Measurements from ENCODE around the gene ZFHX3. TPM values are rescaled to one million over a fixed set of nuclear protein-coding genes. Genes with fewer than 3 reads are reported as not detected.

The ZFHX3 gene
- total and polyA plus RNA-seq, 2 donors from 2014 or later = 2.3 to 29.3 TPM

- no peaks in the 10 kb centered on the region for H3K27me3 ChIP-seq (ENCODE audit: control insufficient read depth, insufficient read depth, low read length)
- no peak overlapping the region for H3K27ac ChIP-seq (ENCODE audit: low read depth in 2 of 2, low read length in 2 of 2)
- intact Hi-C loops (cut with DNase I) = no loop called here
- no peaks in the 10 kb centered on the region for H3K9me3 ChIP-seq (ENCODE audit: control insufficient read depth in 2 of 3, insufficient read depth in 1 of 3, low read length in 3 of 3)
- TF ChIP-seq, protein P1, sequence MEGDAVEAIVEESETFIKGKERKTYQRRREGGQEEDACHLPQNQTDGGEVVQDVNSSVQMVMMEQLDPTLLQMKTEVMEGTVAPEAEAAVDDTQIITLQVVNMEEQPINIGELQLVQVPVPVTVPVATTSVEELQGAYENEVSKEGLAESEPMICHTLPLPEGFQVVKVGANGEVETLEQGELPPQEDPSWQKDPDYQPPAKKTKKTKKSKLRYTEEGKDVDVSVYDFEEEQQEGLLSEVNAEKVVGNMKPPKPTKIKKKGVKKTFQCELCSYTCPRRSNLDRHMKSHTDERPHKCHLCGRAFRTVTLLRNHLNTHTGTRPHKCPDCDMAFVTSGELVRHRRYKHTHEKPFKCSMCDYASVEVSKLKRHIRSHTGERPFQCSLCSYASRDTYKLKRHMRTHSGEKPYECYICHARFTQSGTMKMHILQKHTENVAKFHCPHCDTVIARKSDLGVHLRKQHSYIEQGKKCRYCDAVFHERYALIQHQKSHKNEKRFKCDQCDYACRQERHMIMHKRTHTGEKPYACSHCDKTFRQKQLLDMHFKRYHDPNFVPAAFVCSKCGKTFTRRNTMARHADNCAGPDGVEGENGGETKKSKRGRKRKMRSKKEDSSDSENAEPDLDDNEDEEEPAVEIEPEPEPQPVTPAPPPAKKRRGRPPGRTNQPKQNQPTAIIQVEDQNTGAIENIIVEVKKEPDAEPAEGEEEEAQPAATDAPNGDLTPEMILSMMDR (IDR thresholded peaks at IDR 0.05; ENCODE audit: borderline replicate concordance, extremely low read depth, insufficient read depth) = no peak
- peaks cover 0 to 6% (median 3%) of the 10 kb centered on the region in 3 donors for H3K4me1 ChIP-seq (ENCODE audit: control insufficient read depth in 2 of 3, insufficient read depth in 2 of 3, low read depth in 1 of 3, low read length in 3 of 3)
- DNase-seq = no peak
- no peak overlapping the region for H3K4me3 ChIP-seq (ENCODE audit: low read length in 3 of 3)
- H3K36me3 ChIP-seq (ENCODE audit: control insufficient read depth in 2 of 3, insufficient read depth in 3 of 3, low read length in 3 of 3) = no peaks in the 10 kb centered on the region
- no peak for FAIRE-seq
- H3K9ac ChIP-seq (ENCODE audit: low read length in 3 of 3) = no peak overlapping the region
These were observed 226.6 kb downstream of the ZFHX3 start for GRCh38 chr16:72821185-72821950.

- FAIRE-seq = no peak
- TF ChIP-seq, protein P1 (IDR thresholded peaks at IDR 0.05; ENCODE audit: borderline replicate concordance, extremely low read depth, insufficient read depth) = no peak
- no peaks in the 10 kb centered on the region for H3K9me3 ChIP-seq (ENCODE audit: control insufficient read depth in 2 of 3, insufficient read depth in 1 of 3, low read length in 3 of 3)
These were observed 228.6 kb downstream of the ZFHX3 start for GRCh38 chr16:72819345-72819744.

GRCh38 chr16:72818236-72818845 is 229.6 kb downstream of the ZFHX3 start:
- no peak for FAIRE-seq
- intact Hi-C loops (cut with DNase I) = no loop called here

More at GRCh38 chr16:72819345-72819744, 228.6 kb downstream of the ZFHX3 start:
- H3K27me3 ChIP-seq (ENCODE audit: control insufficient read depth, insufficient read depth, low read length) = no peaks in the 10 kb centered on the region
- DNase-seq = no peak
- no peaks in the 10 kb centered on the region for H3K36me3 ChIP-seq (ENCODE audit: control insufficient read depth in 2 of 3, insufficient read depth in 3 of 3, low read length in 3 of 3)
- intact Hi-C loops (cut with DNase I) = no loop called here
- H3K27ac ChIP-seq (ENCODE audit: low read depth in 2 of 2, low read length in 2 of 2) = no peak overlapping the region
- no peak overlapping the region for H3K9ac ChIP-seq (ENCODE audit: low read length in 3 of 3)
- H3K4me1 ChIP-seq (ENCODE audit: control insufficient read depth in 2 of 3, insufficient read depth in 2 of 3, low read depth in 1 of 3, low read length in 3 of 3) = peaks cover 0 to 6% (median 3%) of the 10 kb centered on the region in 3 donors
- H3K4me3 ChIP-seq (ENCODE audit: low read length in 3 of 3) = no peak overlapping the region

More at GRCh38 chr16:72818236-72818845, 229.6 kb downstream of the ZFHX3 start:
- Histone ChIP-seq H3K4me3 (ENCODE audit: low read length in 3 of 3) (no peak overlapping the region), H3K27me3 (ENCODE audit: control insufficient read depth, insufficient read depth, low read length) (no peaks in the 10 kb centered on the region), H3K9me3 (ENCODE audit: control insufficient read depth in 2 of 3, insufficient read depth in 1 of 3, low read length in 3 of 3) (no peaks in the 10 kb centered on the region), H3K9ac (ENCODE audit: low read length in 3 of 3) (no peak overlapping the region), H3K36me3 (ENCODE audit: control insufficient read depth in 2 of 3, insufficient read depth in 3 of 3, low read length in 3 of 3) (no peaks in the 10 kb centered on the region), H3K27ac (ENCODE audit: low read depth in 2 of 2, low read length in 2 of 2) (no peak overlapping the region), H3K4me1 (ENCODE audit: control insufficient read depth in 2 of 3, insufficient read depth in 2 of 3, low read depth in 1 of 3, low read length in 3 of 3) (peaks cover 0 to 6% (median 3%) of the 10 kb centered on the region in 3 donors)
- TF ChIP-seq, protein P1 (IDR thresholded peaks at IDR 0.05; ENCODE audit: borderline replicate concordance, extremely low read depth, insufficient read depth) = no peak
- DNase-seq = no peak

All from kidney (tissue), 14 donors.